ENCODE results near the gene TNP2. TPM values are rescaled to one million over a fixed set of nuclear protein-coding genes. Genes with fewer than 3 reads are reported as not detected.

The TNP2 gene
- total and polyA plus RNA-seq, 9 of the 15 experiments (the other 6 are each of a cell fraction or from before 2014, with no cell fraction given) = not detected

DNA sequence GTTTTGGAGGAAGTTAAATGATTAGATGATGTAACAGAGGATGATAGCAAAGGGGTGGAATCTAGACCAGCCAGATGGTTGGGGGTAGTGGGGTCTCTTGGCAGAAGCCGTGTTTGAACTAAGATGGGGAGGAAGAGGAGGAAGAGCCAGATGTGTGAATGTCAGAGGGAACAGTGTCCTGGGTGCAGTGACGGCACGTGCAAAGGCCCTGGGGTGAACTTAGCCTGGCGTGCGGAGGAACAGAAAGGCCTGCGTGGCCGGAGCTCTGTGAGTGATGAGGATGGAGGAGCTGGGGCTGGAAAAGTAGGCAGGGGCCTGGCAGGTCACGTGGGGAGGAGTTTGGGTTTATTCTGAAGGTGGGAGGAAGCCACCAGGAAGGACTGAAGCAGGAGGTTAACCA is 49.7 kb upstream of the TNP2 start:
- BruUV-seq (replicated peaks) = no TSS peak
- H3K9me1 ChIP-seq (ENCODE audit: control insufficient read depth, insufficient read depth, low read length) = no peaks in the 10 kb centered on the region
- H3K36me3 ChIP-seq (ENCODE audit: control insufficient read depth, insufficient read depth, low read length) = no peaks in the 10 kb centered on the region
- no peak for FAIRE-seq
- CTCF ChIA-PET (ENCODE audit: low intra/inter-chr PET ratio) = no interaction called here
- DNase-seq (ENCODE audit: extremely low read depth in 1 of 4, low spot score in 3 of 4) = no peak
- no peak overlapping the region for H3K27ac ChIP-seq (ENCODE audit: extremely low read depth, low read depth, low read length)
- WGBS (ENCODE audit: insufficient coverage, low coverage, missing lambda C conversion rate) = 53% methylated on average over 8 of the region's 8 CpGs
- H4K20me1 ChIP-seq (replicated peaks; ENCODE audit: control insufficient read depth, insufficient read depth, low read length) = no peaks in the 10 kb centered on the region
- intact Hi-C loops (cut with micrococcal nuclease) (no loop called here), in situ Hi-C loops (cut with MboI) (no loop called here)
- no peak overlapping the region for H3K4me3 ChIP-seq
- POLR2A ChIA-PET = interaction anchor here (1.1 kb wide), 1 partner anchor 21 kb away, joined by 3 read pairs; no protein-coding TSS in a partner anchor
- H3K27me3 ChIP-seq (ENCODE audit: control insufficient read depth in 2 of 2, insufficient read depth in 2 of 2, low read length in 2 of 2) = no peaks in the 10 kb centered on the region
- no peak overlapping the region for H2AFZ ChIP-seq (ENCODE audit: low read depth, low read length)
- no peak overlapping the region for H3K9ac ChIP-seq (ENCODE audit: insufficient read depth in 1 of 2, low read depth in 2 of 2, low read length in 2 of 2)
- no peak for ATAC-seq
- peaks cover 0 to 9% of the 10 kb centered on the region in 2 experiments; a peak in 2 of 5 replicates for H3K4me1 ChIP-seq (replicated peaks in 1 of 2; ENCODE audit: control insufficient read depth in 2 of 2, insufficient read depth in 2 of 2, low read length in 2 of 2)
- no peaks in the 10 kb centered on the region for H3K79me2 ChIP-seq (ENCODE audit: control insufficient read depth, insufficient read depth, low read length)
- no peak overlapping the region for H3K4me2 ChIP-seq (ENCODE audit: insufficient read depth, low read length)
- peaks cover 2% of the 10 kb centered on the region; the same call in 1 of the 2 replicates for H3K9me3 ChIP-seq (replicated peaks; ENCODE audit: control insufficient read depth, insufficient read depth, low read depth, low read length)
- TF ChIP-seq ZNF668 (CRISPR knock-in tag; IDR thresholded peaks at IDR 0.05) = no peak
- peak; percentile 70 for TF ChIP-seq BCOR (IDR thresholded peaks at IDR 0.05)
- TF ChIP-seq, protein P1, sequence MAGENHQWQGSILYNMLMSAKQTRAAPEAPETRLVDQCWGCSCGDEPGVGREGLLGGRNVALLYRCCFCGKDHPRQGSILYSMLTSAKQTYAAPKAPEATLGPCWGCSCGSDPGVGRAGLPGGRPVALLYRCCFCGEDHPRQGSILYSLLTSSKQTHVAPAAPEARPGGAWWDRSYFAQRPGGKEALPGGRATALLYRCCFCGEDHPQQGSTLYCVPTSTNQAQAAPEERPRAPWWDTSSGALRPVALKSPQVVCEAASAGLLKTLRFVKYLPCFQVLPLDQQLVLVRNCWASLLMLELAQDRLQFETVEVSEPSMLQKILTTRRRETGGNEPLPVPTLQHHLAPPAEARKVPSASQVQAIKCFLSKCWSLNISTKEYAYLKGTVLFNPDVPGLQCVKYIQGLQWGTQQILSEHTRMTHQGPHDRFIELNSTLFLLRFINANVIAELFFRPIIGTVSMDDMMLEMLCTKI (IDR thresholded peaks at IDR 0.05; ENCODE audit: partially characterized antibody) = no peak
- TF ChIP-seq ZNF12 (CRISPR knock-in tag; IDR thresholded peaks at IDR 0.05) = no peak
- no peak for TF ChIP-seq KAT8 (IDR thresholded peaks at IDR 0.05; ENCODE audit: low read depth)
- TF ChIP-seq, protein P2, sequence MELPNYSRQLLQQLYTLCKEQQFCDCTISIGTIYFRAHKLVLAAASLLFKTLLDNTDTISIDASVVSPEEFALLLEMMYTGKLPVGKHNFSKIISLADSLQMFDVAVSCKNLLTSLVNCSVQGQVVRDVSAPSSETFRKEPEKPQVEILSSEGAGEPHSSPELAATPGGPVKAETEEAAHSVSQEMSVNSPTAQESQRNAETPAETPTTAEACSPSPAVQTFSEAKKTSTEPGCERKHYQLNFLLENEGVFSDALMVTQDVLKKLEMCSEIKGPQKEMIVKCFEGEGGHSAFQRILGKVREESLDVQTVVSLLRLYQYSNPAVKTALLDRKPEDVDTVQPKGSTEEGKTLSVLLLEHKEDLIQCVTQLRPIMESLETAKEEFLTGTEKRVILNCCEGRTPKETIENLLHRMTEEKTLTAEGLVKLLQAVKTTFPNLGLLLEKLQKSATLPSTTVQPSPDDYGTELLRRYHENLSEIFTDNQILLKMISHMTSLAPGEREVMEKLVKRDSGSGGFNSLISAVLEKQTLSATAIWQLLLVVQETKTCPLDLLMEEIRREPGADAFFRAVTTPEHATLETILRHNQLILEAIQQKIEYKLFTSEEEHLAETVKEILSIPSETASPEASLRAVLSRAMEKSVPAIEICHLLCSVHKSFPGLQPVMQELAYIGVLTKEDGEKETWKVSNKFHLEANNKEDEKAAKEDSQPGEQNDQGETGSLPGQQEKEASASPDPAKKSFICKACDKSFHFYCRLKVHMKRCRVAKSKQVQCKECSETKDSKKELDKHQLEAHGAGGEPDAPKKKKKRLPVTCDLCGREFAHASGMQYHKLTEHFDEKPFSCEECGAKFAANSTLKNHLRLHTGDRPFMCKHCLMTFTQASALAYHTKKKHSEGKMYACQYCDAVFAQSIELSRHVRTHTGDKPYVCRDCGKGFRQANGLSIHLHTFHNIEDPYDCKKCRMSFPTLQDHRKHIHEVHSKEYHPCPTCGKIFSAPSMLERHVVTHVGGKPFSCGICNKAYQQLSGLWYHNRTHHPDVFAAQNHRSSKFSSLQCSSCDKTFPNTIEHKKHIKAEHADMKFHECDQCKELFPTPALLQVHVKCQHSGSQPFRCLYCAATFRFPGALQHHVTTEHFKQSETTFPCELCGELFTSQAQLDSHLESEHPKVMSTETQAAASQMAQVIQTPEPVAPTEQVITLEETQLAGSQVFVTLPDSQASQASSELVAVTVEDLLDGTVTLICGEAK (IDR thresholded peaks at IDR 0.05) = no peak
- TF ChIP-seq, protein P2 (CRISPR knock-in tag; IDR thresholded peaks at IDR 0.05) = no peak
- TF ChIP-seq NEUROD1 (IDR thresholded peaks at IDR 0.05; ENCODE audit: borderline replicate concordance, low read depth, low read length, partially characterized antibody) = no peak
- no peak for TF ChIP-seq ZNF239 (CRISPR knock-in tag; IDR thresholded peaks at IDR 0.05)
- no peak for TF ChIP-seq ZNF347 (CRISPR knock-in tag; IDR thresholded peaks at IDR 0.05; ENCODE audit: low read depth)
- 0 out of 4 replicates have a peak, but pooled peaks of 1 of the 2 experiments have one; percentile 18 for TF ChIP-seq RCOR1 (IDR thresholded peaks at IDR 0.05; ENCODE audit: borderline replicate concordance in 1 of 2, low read depth in 2 of 2, low read length in 2 of 2)
- TF ChIP-seq ZFPM2 (CRISPR knock-in tag; IDR thresholded peaks at IDR 0.05) = no peak

Measured in K562 (cell line).